WTC11 (cell line): ENCODE measurements around the gene DUSP6. TPM values are rescaled to one million over a fixed set of nuclear protein-coding genes. Genes with fewer than 3 reads are reported as not detected.

Experiments used
- ATAC-seq: fragments of 200-7000 bp; cut with Tn5 transposase; 2 replicates; pipeline ENCODE4 v1.10.0; 2021; ENCODE audit warnings: mild to moderate bottlenecking, moderate library complexity
- CTCF ChIA-PET: fragments of 300-600 bp; sonication (Branson Sonifier 250); formaldehyde crosslinking; loops from one replicate; lab custom pipeline; 2021; ENCODE audit warnings: antibody characterized with exemption; lab: Charles Lee
- POLR2A ChIA-PET: fragments of 350-600 bp; sonication (Branson Sonifier 250); formaldehyde crosslinking; loops from one replicate; lab custom pipeline; 2021; ENCODE audit warnings: antibody characterized with exemption; lab: Charles Lee
- DNase-seq: peaks from one replicate; pipeline ENCODE4 v3.0.0; 2021; ENCODE audit warnings: low spot score
- H3K27ac Mint-ChIP-seq: 2 replicates; pipeline ENCODE4 v1.8.0; 2021; ENCODE audit warnings: mixed read lengths
- H3K27me3 Mint-ChIP-seq: 2 replicates; pipeline ENCODE4 v1.8.0; 2021; ENCODE audit warnings: low read depth, mild to moderate bottlenecking, moderate library complexity, mixed read lengths
- H3K36me3 Mint-ChIP-seq: 2 replicates; pipeline ENCODE4 v1.8.0; 2021; ENCODE audit warnings: mixed read lengths
- H3K4me1 Mint-ChIP-seq: 2 replicates; pipeline ENCODE4 v1.8.0; 2022; ENCODE audit warnings: mixed read lengths
- H3K4me3 Mint-ChIP-seq: 2 replicates; pipeline ENCODE4 v1.8.0; 2021; ENCODE audit warnings: mild to moderate bottlenecking, moderate library complexity, mixed read lengths
- H3K9me3 Mint-ChIP-seq: 2 replicates; pipeline ENCODE4 v1.8.0; 2021; ENCODE audit warnings: mixed read lengths
- ATF1 ChIP-seq: sonication (generic); formaldehyde crosslinking; IDR thresholded peaks from 2 replicates; pipeline ENCODE4 v1.8.1; 2023; ENCODE audit warnings: mild to moderate bottlenecking, moderate library complexity, missing genetic modification reagents
- CREB1 ChIP-seq: sonication (generic); formaldehyde crosslinking; IDR thresholded peaks from 2 replicates; pipeline ENCODE4 v1.8.0; 2023; ENCODE audit warnings: mild to moderate bottlenecking, missing genetic modification reagents
- GRHL2 ChIP-seq: fragments of 250-450 bp; sonication (Bioruptor Pico); IDR thresholded peaks from 2 replicates; pipeline ENCODE4 v1.8.0; 2022; ENCODE audit warnings: mild to moderate bottlenecking, moderate library complexity; ENCODE audit not compliant: insufficient replicate concordance, severe bottlenecking
- IRF2 ChIP-seq: sonication (generic); formaldehyde crosslinking; IDR thresholded peaks from 2 replicates; pipeline ENCODE4 v1.8.0; 2022; ENCODE audit warnings: low read depth, missing genetic modification reagents, borderline replicate concordance
- KAT7 ChIP-seq: sonication (generic); formaldehyde crosslinking; IDR thresholded peaks from 2 replicates; pipeline ENCODE4 v1.8.1; 2023; ENCODE audit warnings: missing genetic modification reagents, mild to moderate bottlenecking, borderline replicate concordance
- RORB ChIP-seq: fragments of 250-450 bp; sonication (Bioruptor Pico); IDR thresholded peaks from 2 replicates; pipeline ENCODE4 v1.9.0; 2021; ENCODE audit warnings: mild to moderate bottlenecking
- SOX15 ChIP-seq: fragments of 250-450 bp; sonication (Bioruptor Pico); IDR thresholded peaks from 2 replicates; pipeline ENCODE4 v1.9.0; 2021; ENCODE audit warnings: mild to moderate bottlenecking
- TEAD1 ChIP-seq: sonication (generic); formaldehyde crosslinking; IDR thresholded peaks from 2 replicates; pipeline ENCODE4 v1.8.0; 2022; ENCODE audit warnings: mild to moderate bottlenecking, missing genetic modification reagents
- TP53 ChIP-seq: sonication (generic); formaldehyde crosslinking; IDR thresholded peaks from 2 replicates; pipeline ENCODE4 v1.8.1; 2023; ENCODE audit warnings: mild to moderate bottlenecking, missing genetic modification reagents
- ZNF423 ChIP-seq: fragments of 250-450 bp; sonication (Bioruptor Pico); IDR thresholded peaks from 2 replicates; pipeline ENCODE4 v2.1.2; 2022; ENCODE audit warnings: mild to moderate bottlenecking, moderate library complexity
- ZNF671 ChIP-seq: fragments of 250-450 bp; sonication (Bioruptor Pico); IDR thresholded peaks from 2 replicates; pipeline ENCODE4 v1.8.0; 2021; ENCODE audit warnings: mild to moderate bottlenecking
- total RNA-seq: library from RNA; stranded (reverse); gene quantifications from 3 replicates; pipeline ENCODE4 v1.2.3, GENCODE V29; 2021
- TF ChIP-seq, protein P1 (sequence below): sonication (generic); formaldehyde crosslinking; IDR thresholded peaks from 2 replicates; pipeline ENCODE4 v1.8.0; 2023; ENCODE audit warnings: mild to moderate bottlenecking, missing genetic modification reagents
- TF ChIP-seq, protein P2 (sequence below): sonication (generic); formaldehyde crosslinking; IDR thresholded peaks from 2 replicates; pipeline ENCODE4 v1.8.1; 2023; ENCODE audit warnings: mild to moderate bottlenecking, missing genetic modification reagents, borderline replicate concordance
- TF ChIP-seq, protein P3 (sequence below): sonication (generic); formaldehyde crosslinking; conservative IDR thresholded peaks from 2 replicates; pipeline ENCODE4 v1.8.1; 2022; ENCODE audit warnings: mild to moderate bottlenecking, missing genetic modification reagents
- TF ChIP-seq, protein P4 (sequence below): fragments of 250-450 bp; sonication (Bioruptor Pico); IDR thresholded peaks from 2 replicates; pipeline ENCODE4 v1.9.0; 2021; ENCODE audit warnings: moderate library complexity, mild to moderate bottlenecking, inconsistent platforms, borderline replicate concordance

The DUSP6 gene
- total RNA-seq, 1 experiment from 2014 or later = 245 TPM

DNA sequence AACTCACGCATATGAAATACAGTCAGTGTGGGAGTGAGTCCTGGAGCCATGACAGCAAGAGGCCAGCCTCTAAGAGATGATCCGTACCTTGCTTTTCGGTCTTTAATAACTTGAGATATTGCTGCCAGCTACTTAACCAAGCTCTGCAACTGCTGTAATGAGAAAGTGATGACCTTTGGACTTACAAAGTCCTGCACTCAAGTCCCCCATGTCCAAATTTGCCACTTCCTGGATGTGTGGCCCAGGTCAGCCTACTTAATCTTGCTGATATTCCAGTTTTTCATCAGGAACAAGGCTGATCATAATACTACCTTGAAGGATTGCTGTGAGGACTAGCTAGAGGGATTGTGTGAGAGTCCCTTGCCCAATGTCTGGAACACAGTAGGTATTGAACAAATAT is 33.8 kb upstream of the DUSP6 start:
- Mint-ChIP-seq H3K27ac (no peak overlapping the region), H3K4me3 (no peak overlapping the region), H3K36me3 (no peaks in the 10 kb centered on the region), H3K9me3 (no peaks in the 10 kb centered on the region), H3K4me1 (peaks cover 39% of the 10 kb centered on the region), H3K27me3 (no peaks in the 10 kb centered on the region)
- TF ChIP-seq RORB (CRISPR knock-in tag) (no peak), SOX15 (CRISPR knock-in tag) (no peak), GRHL2 (CRISPR knock-in tag) (no peak), ATF1 (no peak), IRF2 (no peak), KAT7 (CRISPR knock-in tag) (no peak), CREB1 (CRISPR knock-in tag) (no peak), TP53 (CRISPR knock-in tag) (no peak)
- TF ChIP-seq, protein P1, sequence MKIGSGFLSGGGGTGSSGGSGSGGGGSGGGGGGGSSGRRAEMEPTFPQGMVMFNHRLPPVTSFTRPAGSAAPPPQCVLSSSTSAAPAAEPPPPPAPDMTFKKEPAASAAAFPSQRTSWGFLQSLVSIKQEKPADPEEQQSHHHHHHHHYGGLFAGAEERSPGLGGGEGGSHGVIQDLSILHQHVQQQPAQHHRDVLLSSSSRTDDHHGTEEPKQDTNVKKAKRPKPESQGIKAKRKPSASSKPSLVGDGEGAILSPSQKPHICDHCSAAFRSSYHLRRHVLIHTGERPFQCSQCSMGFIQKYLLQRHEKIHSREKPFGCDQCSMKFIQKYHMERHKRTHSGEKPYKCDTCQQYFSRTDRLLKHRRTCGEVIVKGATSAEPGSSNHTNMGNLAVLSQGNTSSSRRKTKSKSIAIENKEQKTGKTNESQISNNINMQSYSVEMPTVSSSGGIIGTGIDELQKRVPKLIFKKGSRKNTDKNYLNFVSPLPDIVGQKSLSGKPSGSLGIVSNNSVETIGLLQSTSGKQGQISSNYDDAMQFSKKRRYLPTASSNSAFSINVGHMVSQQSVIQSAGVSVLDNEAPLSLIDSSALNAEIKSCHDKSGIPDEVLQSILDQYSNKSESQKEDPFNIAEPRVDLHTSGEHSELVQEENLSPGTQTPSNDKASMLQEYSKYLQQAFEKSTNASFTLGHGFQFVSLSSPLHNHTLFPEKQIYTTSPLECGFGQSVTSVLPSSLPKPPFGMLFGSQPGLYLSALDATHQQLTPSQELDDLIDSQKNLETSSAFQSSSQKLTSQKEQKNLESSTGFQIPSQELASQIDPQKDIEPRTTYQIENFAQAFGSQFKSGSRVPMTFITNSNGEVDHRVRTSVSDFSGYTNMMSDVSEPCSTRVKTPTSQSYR = no peak
- TF ChIP-seq, protein P2, sequence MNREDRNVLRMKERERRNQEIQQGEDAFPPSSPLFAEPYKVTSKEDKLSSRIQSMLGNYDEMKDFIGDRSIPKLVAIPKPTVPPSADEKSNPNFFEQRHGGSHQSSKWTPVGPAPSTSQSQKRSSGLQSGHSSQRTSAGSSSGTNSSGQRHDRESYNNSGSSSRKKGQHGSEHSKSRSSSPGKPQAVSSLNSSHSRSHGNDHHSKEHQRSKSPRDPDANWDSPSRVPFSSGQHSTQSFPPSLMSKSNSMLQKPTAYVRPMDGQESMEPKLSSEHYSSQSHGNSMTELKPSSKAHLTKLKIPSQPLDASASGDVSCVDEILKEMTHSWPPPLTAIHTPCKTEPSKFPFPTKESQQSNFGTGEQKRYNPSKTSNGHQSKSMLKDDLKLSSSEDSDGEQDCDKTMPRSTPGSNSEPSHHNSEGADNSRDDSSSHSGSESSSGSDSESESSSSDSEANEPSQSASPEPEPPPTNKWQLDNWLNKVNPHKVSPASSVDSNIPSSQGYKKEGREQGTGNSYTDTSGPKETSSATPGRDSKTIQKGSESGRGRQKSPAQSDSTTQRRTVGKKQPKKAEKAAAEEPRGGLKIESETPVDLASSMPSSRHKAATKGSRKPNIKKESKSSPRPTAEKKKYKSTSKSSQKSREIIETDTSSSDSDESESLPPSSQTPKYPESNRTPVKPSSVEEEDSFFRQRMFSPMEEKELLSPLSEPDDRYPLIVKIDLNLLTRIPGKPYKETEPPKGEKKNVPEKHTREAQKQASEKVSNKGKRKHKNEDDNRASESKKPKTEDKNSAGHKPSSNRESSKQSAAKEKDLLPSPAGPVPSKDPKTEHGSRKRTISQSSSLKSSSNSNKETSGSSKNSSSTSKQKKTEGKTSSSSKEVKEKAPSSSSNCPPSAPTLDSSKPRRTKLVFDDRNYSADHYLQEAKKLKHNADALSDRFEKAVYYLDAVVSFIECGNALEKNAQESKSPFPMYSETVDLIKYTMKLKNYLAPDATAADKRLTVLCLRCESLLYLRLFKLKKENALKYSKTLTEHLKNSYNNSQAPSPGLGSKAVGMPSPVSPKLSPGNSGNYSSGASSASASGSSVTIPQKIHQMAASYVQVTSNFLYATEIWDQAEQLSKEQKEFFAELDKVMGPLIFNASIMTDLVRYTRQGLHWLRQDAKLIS (CRISPR knock-in tag) = no peak
- TF ChIP-seq, protein P3, sequence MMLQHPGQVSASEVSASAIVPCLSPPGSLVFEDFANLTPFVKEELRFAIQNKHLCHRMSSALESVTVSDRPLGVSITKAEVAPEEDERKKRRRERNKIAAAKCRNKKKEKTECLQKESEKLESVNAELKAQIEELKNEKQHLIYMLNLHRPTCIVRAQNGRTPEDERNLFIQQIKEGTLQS = no peak
- TF ChIP-seq, protein P4, sequence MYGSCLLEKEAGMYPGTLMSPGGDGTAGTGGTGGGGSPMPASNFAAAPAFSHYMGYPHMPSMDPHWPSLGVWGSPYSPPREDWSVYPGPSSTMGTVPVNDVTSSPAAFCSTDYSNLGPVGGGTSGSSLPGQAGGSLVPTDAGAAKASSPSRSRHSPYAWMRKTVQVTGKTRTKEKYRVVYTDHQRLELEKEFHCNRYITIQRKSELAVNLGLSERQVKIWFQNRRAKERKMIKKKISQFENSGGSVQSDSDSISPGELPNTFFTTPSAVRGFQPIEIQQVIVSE (CRISPR knock-in tag) = no peak
- ChIA-PET POLR2A (interaction anchor here (0.9 to 1.2 kb wide), 2 partner anchors 34 to 66 kb away, joined by 3 to 4 read pairs; partner anchors contain the start of gene DUSP6), CTCF (interaction anchor here (1.0 kb wide), 1 partner anchor 367 kb away, joined by 3 read pairs; no protein-coding TSS in a partner anchor)
- ATAC-seq (no peak), DNase-seq (no peak)

DNA sequence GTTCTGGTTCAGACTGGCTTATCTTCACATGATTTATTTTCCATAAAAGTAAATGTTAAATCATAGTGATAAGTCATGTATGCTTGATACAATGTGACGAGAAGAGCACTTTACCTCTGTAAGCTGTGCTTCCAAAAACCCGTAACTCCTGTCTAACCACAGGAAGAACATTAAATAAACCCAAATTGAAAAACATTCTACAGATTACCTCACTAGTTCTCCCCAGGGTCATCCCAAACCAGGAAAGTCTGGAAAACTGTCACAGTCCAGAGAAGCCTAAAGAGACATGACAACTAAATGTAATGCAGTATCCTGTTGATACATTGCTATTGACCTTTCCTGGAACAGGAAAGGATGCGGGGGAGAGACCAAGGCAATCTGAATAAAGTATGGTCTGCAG is 32.5 kb upstream of the DUSP6 start:
- H3K9me3 Mint-ChIP-seq = no peaks in the 10 kb centered on the region
- H3K4me3 Mint-ChIP-seq = no peak overlapping the region
- no peak for DNase-seq
- CTCF ChIA-PET = interaction anchor here (1.0 kb wide), 1 partner anchor 31 kb away, joined by 5 read pairs; no protein-coding TSS in a partner anchor
- no peak for ATAC-seq
- TF ChIP-seq ZNF671 (CRISPR knock-in tag) = no peak
- TF ChIP-seq, all 79 proteins: peak for 0
- POLR2A ChIA-PET = interaction anchor here (0.6 to 1.8 kb wide), 2 partner anchors 22 to 32 kb away, joined by 7 to 18 read pairs; partner anchors contain the start of gene DUSP6
- H3K4me1 Mint-ChIP-seq = peaks cover 46% of the 10 kb centered on the region
- H3K36me3 Mint-ChIP-seq = no peaks in the 10 kb centered on the region
- H3K27me3 Mint-ChIP-seq = no peaks in the 10 kb centered on the region
- no peak overlapping the region for H3K27ac Mint-ChIP-seq

DNA sequence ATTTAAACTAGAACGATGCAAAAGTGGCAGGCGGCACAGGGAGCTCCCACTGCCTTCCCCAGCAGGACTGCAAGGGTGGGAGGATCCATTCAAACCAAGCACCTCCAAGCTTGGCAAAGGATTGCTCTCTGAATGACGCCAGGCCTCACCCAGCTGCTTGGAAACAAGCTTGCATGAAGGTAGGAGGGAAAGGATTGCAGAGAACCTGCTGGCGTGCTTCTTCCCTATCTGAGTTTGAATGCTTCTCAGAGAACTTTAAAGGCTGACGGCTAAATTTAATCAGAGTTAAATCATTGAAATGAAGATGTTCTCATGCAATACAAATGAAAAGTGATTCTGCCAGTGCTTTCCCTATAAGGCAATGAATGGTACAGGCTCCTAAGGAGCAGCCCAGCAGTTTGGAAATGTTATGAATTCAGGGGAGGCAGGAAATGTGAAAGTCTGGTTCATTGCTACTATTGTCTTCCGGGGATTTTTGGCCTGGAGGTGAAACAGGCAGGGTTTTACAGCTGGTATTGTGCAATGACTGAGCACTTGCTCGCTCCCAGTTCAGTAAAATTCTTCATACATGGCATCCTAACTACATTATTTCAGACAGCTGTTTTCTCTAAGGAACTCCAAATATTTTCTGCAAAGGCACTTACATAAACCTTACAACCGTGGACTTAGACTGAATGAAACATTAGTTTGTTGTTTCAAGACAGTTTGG is 31.9 kb upstream of the DUSP6 start:
- Mint-ChIP-seq H3K9me3 (no peaks in the 10 kb centered on the region), H3K4me1 (peaks cover 52% of the 10 kb centered on the region), H3K4me3 (no peak overlapping the region), H3K27ac (peak overlapping the region; percentile 95), H3K27me3 (no peaks in the 10 kb centered on the region), H3K36me3 (no peaks in the 10 kb centered on the region)
- ATAC-seq = peak; percentile 93
- ChIA-PET CTCF (interaction anchor here (0.9 to 1.0 kb wide), 2 partner anchors 30 to 78 kb away, joined by 4 to 5 read pairs; no protein-coding TSS in a partner anchor), POLR2A (interaction anchor here (0.6 to 1.8 kb wide), 2 partner anchors 23 to 31 kb away, joined by 7 to 18 read pairs; partner anchors contain the start of gene DUSP6)
- TF ChIP-seq ZNF423 (CRISPR knock-in tag) (peak; percentile 47; the same call in 1 of the 2 replicates), TEAD1 (CRISPR knock-in tag) (0 out of 2 replicates have a peak, but pooled peaks have one; percentile 44), ATF1 (no peak)
- DNase-seq = peak; percentile 54
